Colon (tissue), 2 donors: ENCODE results near the gene SSH3.

Experiments used
- FAIRE-seq: peaks from 2 replicates; lab custom pipeline; 2012; peaks lifted over from hg19 to GRCh38; lab: Jason Lieb, UNC
- donor health status: control.
- donor health status: control.

SSH3 gene

GRCh38 chr11:67268081-67268961, 35.0 kb upstream of the SSH3 start:
- FAIRE-seq, result no peak

DNA sequence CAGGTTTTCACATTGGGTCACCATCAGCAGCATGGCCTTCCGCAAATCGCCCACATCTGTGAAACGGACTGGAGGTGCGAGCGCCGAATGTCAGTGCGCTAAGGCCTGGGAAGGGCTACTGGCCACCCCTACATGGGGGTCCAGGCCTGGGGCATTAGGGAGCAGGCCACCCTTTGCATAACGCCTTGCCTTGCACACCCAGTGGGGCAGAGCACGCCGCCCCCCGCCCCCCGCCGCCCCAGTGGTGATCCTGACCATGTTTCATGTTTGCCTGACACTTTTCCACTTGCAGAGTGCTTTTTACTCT, 34.4 kb upstream of the SSH3 start:
- FAIRE-seq, result no peak

DNA sequence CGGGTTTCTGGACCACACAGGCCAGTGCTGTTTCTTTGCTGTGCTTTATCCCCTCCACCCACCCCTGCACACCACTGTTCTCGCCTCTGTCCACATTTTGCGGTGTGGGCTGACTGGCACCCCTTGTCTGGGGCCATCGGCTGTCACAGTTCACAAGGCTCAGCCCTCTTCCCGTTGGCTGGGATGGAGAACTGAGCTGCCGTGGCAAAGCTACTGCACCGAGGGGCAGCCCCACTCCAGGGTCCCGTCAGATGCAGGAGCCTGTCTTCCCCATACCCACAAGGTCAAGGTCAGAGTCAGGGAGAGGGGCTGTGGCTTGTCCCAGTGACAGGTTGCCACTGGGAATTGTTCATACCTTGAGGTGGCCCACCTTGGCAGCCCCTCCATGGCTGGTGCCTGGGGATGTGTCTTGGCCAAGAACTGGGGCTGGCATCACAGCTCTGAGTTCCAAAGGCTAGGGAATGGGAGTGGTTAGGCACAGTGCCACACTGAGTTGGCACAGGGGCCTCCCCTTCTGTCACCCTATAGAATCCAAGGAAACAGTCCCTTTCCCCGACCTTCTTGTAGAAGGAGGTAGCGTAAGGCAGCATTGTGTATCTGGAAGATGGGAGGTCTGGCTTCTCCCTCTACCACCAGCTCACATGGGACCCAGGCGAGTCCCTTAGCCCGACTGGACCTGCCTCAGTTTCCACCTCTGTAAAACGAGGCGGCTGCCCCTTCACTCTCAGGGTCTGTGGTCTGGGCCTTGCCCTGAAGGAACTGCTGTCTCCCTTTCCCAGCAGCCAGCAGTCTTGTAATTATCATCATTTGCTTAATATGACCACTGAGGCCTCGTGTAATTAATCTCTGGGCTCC, 33.7 kb upstream of the SSH3 start:
- FAIRE-seq, result no peak

DNA sequence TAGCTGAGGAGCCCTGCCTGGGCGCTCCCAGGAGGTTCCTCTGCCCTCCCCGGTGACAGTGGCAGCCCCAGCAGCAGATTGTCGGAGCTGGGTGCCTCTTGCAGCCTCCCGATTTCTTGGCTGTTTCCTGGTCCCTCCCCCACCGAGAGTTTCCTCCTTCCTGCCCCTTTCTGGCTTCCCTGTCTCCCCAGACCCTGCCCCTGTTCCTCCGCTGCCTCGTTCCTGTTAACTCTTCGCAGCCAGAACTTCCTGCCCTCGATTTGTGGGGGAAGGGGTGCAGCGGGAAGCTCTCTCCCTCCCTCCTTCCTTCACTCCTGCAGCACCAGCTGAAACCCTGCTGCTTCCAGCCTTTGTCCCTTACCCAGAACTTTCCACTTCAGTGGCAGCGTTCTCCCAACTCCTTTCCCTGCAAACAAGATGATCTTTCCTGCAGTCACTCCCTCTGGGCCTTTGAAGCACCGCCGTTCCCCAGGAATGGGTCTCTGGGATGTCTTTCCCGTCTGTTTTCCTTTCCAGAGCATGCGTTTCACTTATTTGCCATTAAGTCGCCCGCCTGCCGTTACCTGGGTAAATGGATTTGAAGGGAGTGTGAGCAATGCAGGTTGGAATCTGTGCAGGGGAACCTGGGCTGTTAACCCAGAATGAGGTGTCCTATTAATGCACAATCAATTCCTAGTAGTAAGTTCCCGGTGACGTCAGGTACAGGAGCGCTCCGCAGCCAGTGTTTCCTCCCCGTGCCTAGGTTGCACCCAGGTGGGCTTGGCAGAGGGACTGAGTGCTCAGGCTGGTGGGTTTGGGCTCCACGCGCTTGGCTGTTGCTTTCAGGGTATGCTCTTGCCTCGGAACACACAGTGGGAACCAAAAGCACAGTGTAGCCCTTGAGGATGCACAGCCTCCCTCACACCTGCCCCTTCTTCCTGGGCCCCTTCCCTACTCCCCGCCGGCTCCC, 32.8 kb upstream of the SSH3 start:
- no peak for FAIRE-seq

DNA sequence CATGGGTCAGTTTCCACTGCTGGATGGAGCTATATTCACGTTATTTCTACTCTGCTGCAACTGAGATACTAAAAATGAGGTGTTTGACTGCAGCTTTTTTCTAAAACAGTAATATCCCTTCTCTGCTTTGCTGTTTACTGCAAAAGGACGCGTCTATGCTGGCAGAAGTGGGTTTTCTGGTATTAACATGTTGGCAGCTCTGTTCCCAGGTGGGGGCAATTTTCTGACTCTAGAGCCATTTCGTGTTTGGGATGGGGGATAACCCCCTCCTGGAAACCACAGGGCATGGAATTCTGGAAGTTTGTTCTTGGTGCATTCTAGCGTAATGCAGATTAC, 32.2 kb upstream of the SSH3 start:
- no peak for FAIRE-seq

GRCh38 chr11:67271541-67272284, 31.6 kb upstream of the SSH3 start:
- no peak for FAIRE-seq

DNA sequence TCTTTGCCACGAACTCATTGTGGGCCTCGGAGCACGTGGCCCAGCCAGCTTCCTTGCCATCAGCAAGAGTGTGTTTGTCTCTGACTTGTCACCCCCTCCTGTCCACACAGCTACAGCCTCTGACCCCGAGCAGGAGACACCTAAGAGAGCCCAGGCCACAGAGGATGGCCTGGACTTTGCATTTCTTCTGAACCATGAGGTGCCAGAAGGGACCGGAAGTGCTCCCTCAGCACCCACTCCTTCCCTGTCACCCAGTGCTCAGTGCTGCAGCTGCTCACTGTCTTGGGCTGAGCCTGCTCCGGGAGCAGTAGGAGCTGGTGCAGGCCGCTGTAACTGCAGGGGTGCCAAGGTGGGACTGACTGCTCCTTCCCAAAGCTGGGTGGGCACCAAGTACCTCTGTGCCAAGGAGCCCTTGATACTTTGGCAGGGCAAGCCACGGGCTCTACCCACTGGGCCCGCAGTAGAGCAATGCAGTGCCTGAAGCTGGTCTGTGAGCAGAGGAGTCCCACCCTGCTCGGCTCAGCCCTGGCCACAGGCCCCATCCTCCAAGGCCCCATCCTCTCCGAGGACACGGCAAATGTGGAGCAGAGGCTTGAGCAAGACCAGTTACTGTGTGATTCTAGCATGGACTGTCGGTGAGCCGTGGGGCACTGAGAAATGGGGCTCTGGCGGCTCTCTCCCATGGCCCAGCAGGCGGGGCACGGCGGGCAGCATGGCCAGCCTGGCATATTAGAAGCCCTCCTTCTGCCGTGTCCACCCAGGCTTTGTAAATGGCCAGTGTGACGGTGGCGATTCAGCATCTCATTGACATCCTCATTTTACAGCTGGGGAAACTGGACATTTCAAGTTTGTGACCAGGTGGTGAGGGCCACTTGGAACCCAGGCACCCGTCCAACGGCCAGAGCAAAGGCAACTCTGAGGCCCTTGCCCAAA, 30.7 kb upstream of the SSH3 start:
- FAIRE-seq, result no peak

DNA sequence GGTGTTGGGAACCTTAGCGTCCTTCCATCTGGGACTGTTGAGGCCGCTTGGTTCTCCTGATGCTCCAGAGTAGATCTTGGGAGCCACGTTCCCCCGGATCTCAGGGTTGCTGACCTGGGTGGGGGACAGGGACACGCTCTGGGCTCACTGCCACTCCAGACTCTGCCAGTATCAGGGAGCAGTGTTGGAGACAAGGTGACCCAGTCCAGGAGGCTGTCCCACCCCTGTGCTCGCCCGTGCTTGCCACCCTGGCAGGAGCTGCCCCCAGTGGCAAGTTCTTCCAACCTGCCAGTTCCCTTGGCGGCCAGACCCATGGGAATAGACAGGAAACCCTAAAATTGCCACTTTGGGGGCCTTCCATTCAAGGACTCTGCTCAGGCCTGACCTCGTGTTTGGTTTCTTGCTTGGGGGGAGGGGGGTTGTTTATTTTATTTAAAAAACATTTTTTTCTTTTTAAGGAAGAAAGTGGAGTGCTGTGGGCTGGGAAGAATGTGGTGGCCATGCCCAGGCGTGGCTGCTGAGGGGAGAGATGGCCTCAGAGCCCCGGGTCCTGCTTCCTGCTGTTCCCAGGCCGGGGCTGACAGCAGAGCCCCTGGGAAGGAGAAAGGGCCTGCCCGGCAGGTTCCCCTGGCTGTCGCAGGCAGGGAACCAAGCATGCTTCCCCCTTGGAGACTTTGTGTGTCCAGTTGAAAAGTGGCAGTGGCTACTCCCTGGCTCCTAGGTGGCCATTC, 29.9 kb upstream of the SSH3 start:
- no peak for FAIRE-seq

GRCh38 chr11:67274768-67275605, 28.3 kb upstream of the SSH3 start:
- no peak for FAIRE-seq

- FAIRE-seq, result no peak
Observed at GRCh38 chr11:67275606-67276409, 27.5 kb upstream of the SSH3 start.

DNA sequence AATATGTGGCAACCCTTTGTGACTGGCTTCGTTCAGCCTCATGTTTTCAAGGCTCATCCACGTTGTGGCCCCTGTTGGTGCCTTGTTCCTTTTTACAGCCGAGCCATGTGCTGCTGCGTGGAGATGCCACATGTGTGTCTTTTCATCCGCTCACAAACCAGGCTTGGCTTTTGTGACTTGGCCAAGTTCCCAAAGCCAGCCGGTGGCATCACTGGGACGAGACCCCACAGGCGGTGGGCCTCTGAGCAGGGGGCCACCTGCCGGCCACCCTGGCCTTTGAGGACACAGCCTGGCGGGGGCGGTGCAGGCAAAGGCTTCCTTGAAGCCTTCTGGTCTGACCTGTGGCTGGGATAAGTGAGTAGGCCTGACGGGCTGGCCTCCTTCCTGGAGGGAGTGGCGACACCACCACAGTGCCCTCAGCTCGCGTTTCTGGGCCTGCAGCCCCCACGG, 26.5 kb upstream of the SSH3 start:
- FAIRE-seq, result no peak

- FAIRE-seq, result no peak
Observed at GRCh38 chr11:67277231-67277961, 25.9 kb upstream of the SSH3 start.

DNA sequence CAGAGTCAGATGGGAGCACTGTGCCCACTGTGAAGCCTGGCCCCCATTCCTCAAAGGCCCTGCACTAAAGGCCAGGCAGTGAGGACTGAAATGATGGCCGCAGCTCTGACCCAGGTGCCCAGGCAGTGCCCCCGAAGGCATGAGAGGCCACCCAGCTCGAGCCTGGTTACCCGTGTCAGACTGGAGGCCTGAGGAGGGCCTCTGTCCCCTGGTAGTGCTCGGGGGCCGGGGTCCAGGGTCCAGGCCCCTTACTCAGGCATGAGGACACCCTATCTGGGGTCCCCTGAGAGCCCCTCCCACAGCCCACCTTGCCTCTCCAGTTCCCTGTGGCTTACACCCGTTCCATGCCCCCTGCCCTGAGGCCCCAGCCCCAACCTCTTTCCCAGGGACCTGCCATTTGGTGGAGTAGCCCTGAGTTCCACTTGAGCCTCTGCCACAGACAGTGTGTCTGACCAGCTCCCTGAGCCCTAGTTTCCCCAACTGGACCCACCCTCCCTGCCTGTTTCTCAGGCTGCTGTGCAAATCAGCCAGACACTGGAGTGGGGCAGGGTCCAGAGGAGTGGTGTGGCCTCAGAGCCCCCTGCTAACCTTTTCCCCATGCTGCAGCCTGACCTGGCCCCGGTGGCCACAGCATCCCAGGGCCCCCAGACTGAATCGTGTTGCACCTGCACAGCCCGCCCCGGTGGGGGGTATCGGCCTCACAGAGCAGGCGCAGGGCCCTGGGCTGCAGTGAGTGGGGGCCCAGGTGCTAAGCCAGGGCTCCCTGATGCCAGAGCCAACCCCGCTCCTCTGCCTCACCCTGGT, 25.0 kb upstream of the SSH3 start:
- FAIRE-seq, result no peak

- no peak for FAIRE-seq
Observed at GRCh38 chr11:67278939-67279588, 24.3 kb upstream of the SSH3 start.

DNA sequence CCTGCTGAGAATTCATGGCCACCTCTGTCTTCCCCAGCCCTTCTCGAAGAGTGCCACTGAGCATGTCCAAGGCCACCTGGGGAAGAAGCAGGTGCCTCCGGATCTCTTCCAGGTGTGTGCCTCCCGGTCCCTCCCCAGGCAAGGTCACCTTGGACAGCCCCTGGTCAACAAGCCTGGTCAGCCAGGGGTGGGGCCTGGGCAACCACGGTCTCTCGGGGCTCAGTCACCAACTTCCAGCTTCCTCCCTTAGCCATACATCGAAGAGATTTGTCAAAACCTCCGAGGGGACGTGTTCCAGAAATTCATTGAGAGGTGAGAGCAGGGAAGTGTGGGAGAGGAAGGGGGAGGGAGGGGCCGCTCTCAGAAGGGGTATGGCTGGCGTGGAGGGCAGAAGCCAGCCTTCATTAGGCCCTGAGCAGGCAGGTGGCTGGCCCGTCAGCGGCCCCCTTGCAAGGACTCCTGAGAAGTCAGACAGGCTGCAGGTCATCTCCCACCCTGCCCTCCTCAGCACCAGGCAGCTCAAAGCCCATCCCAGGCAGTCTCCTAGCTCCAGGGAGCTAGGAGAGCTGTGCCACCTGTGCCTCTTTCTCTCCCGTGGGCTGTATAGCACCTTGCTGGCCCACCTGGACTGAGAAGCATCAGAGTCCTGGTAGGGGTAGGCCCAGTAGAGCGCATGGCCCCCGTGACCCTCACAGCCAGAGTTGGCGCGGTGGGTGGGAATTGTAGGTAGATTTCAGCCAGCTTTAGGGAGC, 23.6 kb upstream of the SSH3 start:
- FAIRE-seq, result no peak
